A673 (cell line): ENCODE measurements around the gene XPO6. TPM values are rescaled to one million over a fixed set of nuclear protein-coding genes. Genes with fewer than 3 reads are reported as not detected.

Experiments used
- BruUV-seq: library from RNA; stranded (reverse); fragments of 400-500 nt; replicated peaks from 2 replicates; lab custom pipeline; 2021; lab: Mats Ljungman, UMichigan
- CTCF ChIA-PET: fragments of 300-600 bp; sonication (Branson Sonifier 250); formaldehyde crosslinking; loops from one replicate; lab custom pipeline; 2022; ENCODE audit warnings: antibody characterized with exemption; lab: Charles Lee
- POLR2A ChIA-PET: fragments of 300-600 bp; sonication (Branson Sonifier 250); formaldehyde crosslinking; loops from one replicate; lab custom pipeline; 2022; ENCODE audit warnings: antibody characterized with exemption; ENCODE audit not compliant: low non-redundant PET; lab: Charles Lee
- DNase-seq: peaks from one replicate; pipeline ENCODE4 v3.0.0-alpha.2; 2015; ENCODE audit warnings: low spot score
- H3K27ac ChIP-seq: fragments of 200-600 bp; sonication (generic); 2 replicates; pipeline ENCODE4 v1.5.1; 2016; ENCODE audit warnings: mixed run types, low read depth, mild to moderate bottlenecking, mixed read lengths, antibody characterized with exemption, low read length; ENCODE audit not compliant: poor library complexity, severe bottlenecking
- H3K27me3 ChIP-seq: fragments of 200-600 bp; sonication (generic); replicated peaks from 2 replicates; pipeline ENCODE4 v1.6.1; 2017; ENCODE audit warnings: mixed run types, low read depth, mild to moderate bottlenecking, mixed read lengths, antibody characterized with exemption, low read length; ENCODE audit not compliant: insufficient read depth, poor library complexity
- H3K36me3 ChIP-seq: fragments of 200-600 bp; sonication (generic); 2 replicates; pipeline ENCODE4 v1.6.1; 2016; ENCODE audit warnings: mixed run types, mild to moderate bottlenecking, mixed read lengths, antibody characterized with exemption, low read length; ENCODE audit not compliant: insufficient read depth, poor library complexity, severe bottlenecking
- H3K4me1 ChIP-seq: fragments of 200-600 bp; sonication (generic); 2 replicates; pipeline ENCODE4 v1.6.1; 2017; ENCODE audit warnings: mixed run types, mild to moderate bottlenecking, mixed read lengths, antibody characterized with exemption, low read length; ENCODE audit not compliant: insufficient read depth, poor library complexity, severe bottlenecking
- H3K4me3 ChIP-seq: fragments of 200-600 bp; sonication (generic); 2 replicates; pipeline ENCODE4 v1.5.1; 2016; ENCODE audit warnings: low read depth, mixed run types, mild to moderate bottlenecking, mixed read lengths, low read length; ENCODE audit not compliant: poor library complexity, severe bottlenecking
- H3K9me3 ChIP-seq: fragments of 200-600 bp; sonication (generic); 2 replicates; pipeline ENCODE4 v1.6.1; 2016; ENCODE audit warnings: mixed run types, low read depth, mild to moderate bottlenecking, mixed read lengths, antibody characterized with exemption, low read length; ENCODE audit not compliant: poor library complexity, severe bottlenecking
- CTCF ChIP-seq: fragments of 300-800, 200-600 bp; sonication (generic); conservative IDR thresholded peaks from 2 replicates; pipeline ENCODE4 v1.5.1; 2017; ENCODE audit warnings: low read depth, mild to moderate bottlenecking, antibody characterized with exemption, low read length, moderate library complexity, mixed read lengths
- EZH2 ChIP-seq: fragments of 200-600 bp; sonication (generic); IDR thresholded peaks from 2 replicates; pipeline ENCODE4 v1.6.1; 2017; ENCODE audit warnings: borderline replicate concordance, low read depth, mild to moderate bottlenecking, mixed read lengths, antibody characterized with exemption, low read length; ENCODE audit not compliant: poor library complexity, severe bottlenecking
- intact Hi-C: fragments of 100-400 bp; cut with micrococcal nuclease; formaldehyde crosslinking; loops from one replicate; pipeline ENCODE4 v1.10.0; 2022; ENCODE audit not compliant: unreplicated experiment
- total RNA-seq: library from RNA; stranded (reverse); gene quantifications from 2 replicates; pipeline ENCODE4 v1.2.3, GENCODE V29; 2021

The XPO6 gene
- total RNA-seq, 1 experiment from 2014 or later, result 155 TPM

GRCh38 chr16:28181515-28181914 is 30.2 kb downstream of the XPO6 start:
- peaks cover 26% of the 10 kb centered on the region for H3K4me1 ChIP-seq
- H3K27me3 ChIP-seq, result no peaks in the 10 kb centered on the region
- no TSS peak for BruUV-seq
- intact Hi-C loops, result no loop called here
- H3K9me3 ChIP-seq, result peaks cover 6% of the 10 kb centered on the region
- H3K4me3 ChIP-seq, result no peak overlapping the region
- TF ChIP-seq EZH2, result no peak
- TF ChIP-seq CTCF, result no peak
- ChIA-PET CTCF (interaction anchor here (0.7 kb wide), 1 partner anchor 721 kb away, joined by 4 read pairs; no protein-coding TSS in a partner anchor), POLR2A (no interaction called here)
- peak overlapping the region; percentile 31 for H3K27ac ChIP-seq
- H3K36me3 ChIP-seq, result peaks cover 10% of the 10 kb centered on the region
- peak; percentile 75 for DNase-seq

DNA sequence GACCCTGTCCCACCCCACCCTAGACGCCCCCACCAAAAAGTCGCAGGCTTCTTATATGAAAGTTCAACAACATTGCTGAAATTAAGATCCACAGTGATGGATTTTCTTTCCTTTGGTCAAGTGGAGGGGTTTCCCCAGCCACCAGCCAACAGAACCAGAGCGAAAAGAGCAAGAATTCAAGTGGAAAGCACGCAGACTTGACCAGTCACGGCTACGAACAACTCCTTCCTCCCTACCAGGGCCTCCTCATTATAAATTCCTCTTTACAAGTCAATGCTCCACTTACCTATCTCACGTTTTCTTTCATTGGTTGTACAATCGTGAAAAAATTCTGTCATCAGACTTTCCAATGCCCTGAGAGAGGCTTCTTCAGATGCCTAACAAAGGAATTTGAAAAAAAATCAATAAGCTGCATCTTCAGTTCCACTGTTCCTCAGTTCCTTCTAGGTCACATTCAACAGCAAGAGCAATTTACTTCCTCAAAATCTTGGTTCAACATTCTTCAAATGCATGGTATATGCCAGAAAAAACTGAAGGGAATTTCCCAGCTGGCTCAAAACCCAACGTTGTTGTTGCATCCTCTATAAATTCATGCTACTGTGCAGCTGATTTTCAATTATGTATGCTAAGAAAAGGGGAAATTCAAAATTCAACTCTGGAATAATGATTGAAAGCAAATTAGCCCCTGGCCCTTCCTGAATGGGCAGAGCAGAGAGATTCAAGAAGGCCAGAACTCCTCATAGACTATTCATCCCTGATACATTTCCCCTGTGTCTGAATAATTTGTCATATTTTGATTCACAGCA is 30.9 kb downstream of the XPO6 start:
- ChIA-PET CTCF (interaction anchor here (0.7 kb wide), 1 partner anchor 721 kb away, joined by 4 read pairs; no protein-coding TSS in a partner anchor), POLR2A (interaction anchor here (0.6 kb wide), 1 partner anchor 906 kb away, joined by 4 read pairs; no protein-coding TSS in a partner anchor)
- Histone ChIP-seq H3K36me3 (peaks cover 11% of the 10 kb centered on the region), H3K4me1 (peaks cover 24% of the 10 kb centered on the region), H3K27me3 (no peaks in the 10 kb centered on the region), H3K9me3 (peaks cover 6% of the 10 kb centered on the region), H3K27ac (peak overlapping the region; percentile 31), H3K4me3 (no peak overlapping the region)
- no TSS peak for BruUV-seq
- TF ChIP-seq EZH2 (no peak), CTCF (no peak)
- intact Hi-C loops, result no loop called here
- DNase-seq, result no peak

DNA sequence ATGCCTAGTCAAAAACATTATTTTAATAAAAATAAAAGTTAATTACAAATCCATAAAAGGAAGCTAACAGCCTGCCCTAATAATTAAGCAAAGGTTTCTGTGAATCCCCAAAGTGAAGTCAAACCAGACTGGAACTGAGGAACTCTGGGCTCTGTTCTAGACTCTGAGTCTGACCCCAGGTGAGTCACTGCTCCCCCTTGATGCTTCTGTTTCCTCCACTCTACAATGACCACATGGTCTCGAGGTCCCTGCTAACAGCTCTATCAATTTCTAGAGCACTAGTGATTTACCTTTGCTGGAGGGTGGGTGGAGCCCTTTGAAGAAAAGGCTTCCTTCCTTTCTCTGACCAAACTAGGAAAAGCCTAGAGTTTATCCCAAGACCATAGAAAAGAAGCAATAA is 32.4 kb downstream of the XPO6 start:
- Histone ChIP-seq H3K27ac (no peak overlapping the region), H3K9me3 (no peaks in the 10 kb centered on the region), H3K27me3 (no peaks in the 10 kb centered on the region), H3K4me1 (peaks cover 24% of the 10 kb centered on the region), H3K4me3 (no peak overlapping the region), H3K36me3 (peaks cover 20% of the 10 kb centered on the region)
- no TSS peak for BruUV-seq
- TF ChIP-seq EZH2 (no peak), CTCF (no peak)
- CTCF ChIA-PET, result no interaction called here
- POLR2A ChIA-PET, result no interaction called here
- no peak for DNase-seq
- intact Hi-C loops, result no loop called here
